HS-27A (cell line): ENCODE measurements around the gene ALKBH3.

Source experiments
- DNase-seq: peaks from one replicate; pipeline ENCODE4 v3.0.0-alpha.2; 2012; ENCODE audit warnings: low read depth, missing footprints

The ALKBH3 gene

DNA sequence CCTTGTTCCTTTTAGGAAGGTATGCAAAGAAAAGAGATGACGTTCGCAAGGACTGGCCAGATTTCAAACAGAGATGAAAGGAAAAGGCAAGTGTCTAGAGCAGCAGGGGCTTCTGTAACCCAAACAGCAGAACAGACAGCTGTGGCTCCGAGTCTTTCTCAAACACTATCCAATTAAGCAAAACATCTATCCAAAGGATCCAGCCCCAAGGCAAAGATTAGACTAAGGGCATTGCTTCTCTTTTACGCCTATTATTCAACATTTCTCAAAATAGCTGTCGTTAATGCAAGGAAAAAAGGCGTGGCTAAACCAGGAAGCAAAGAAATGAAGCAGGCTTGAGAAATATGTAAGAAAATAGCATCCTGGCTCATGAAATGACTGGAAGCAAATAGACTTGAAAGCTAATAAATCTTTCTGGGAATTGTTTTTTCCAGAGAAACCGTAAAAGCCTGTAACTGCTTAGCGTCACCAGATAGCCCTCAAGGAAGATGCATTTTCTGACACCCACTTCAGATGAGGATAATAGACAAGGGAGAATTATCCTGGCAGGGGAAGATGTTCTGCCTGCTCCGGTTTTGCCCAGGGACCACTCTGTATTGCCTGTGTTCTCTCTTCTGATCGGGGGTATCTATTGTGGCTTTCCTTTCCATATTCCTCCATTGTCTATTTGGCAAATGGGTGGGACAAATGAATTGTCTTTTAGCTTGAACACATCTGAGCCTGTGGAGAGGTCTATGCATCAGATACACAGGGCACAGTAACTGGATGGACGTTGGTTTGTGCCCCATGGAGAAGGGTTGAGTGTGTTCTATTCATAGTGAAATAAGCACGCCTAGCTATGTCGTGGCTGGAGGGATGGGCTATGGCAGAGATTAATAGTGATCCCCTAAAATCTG lies 82.0 kb downstream of the ALKBH3 start:
- no peak for DNase-seq

- DNase-seq, result no peak
Measured at GRCh38 chr11:43963279-43963620, 82.6 kb downstream of the ALKBH3 start.

- no peak for DNase-seq
Measured at GRCh38 chr11:43967661-43968060, 87.0 kb downstream of the ALKBH3 start.

GRCh38 chr11:43968719-43969118 lies 88.1 kb downstream of the ALKBH3 start:
- no peak for DNase-seq

GRCh38 chr11:43969543-43969942 lies 88.9 kb downstream of the ALKBH3 start:
- DNase-seq, result no peak
